HT1080 (cell line): ENCODE results near the gene CHMP1A. TPM values are rescaled to one million over a fixed set of nuclear protein-coding genes. Genes with fewer than 3 reads are reported as not detected.
"Not testable (repeated sequence)": the region's sequence is repeated elsewhere in the genome, so short reads cannot be mapped to it uniquely, and the experiment has no call there.

Experiments used
- DNase-seq: peaks from one replicate; pipeline ENCODE4 v3.0.0-alpha.2; 2015; ENCODE audit warnings: low read depth
- polyA plus RNA-seq, 2 experiments: library from polyadenylated mRNA; depleted of rRNA; stranded (reverse); fragments of >200 nt; gene quantifications; 2 replicates each; pipeline ENCODE4 v1.2.3, GENCODE V29; 2015
- total RNA-seq: library from RNA; depleted of rRNA; stranded (reverse); fragments of >200 nt; shearing (Covaris generic); gene quantifications from 2 replicates; pipeline ENCODE4 v1.2.3, GENCODE V29; 2014; rRNA removed

CHMP1A gene
- total RNA-seq: 107 and 120 TPM in 2 replicates
- 90.1 and 107 TPM in 2 replicates for polyA plus RNA-seq (2015; cell fraction: cytosol; rRNA removed)
- polyA plus RNA-seq (2015; cell fraction: nucleus; rRNA removed): 113 and 135 TPM in 2 replicates

DNA sequence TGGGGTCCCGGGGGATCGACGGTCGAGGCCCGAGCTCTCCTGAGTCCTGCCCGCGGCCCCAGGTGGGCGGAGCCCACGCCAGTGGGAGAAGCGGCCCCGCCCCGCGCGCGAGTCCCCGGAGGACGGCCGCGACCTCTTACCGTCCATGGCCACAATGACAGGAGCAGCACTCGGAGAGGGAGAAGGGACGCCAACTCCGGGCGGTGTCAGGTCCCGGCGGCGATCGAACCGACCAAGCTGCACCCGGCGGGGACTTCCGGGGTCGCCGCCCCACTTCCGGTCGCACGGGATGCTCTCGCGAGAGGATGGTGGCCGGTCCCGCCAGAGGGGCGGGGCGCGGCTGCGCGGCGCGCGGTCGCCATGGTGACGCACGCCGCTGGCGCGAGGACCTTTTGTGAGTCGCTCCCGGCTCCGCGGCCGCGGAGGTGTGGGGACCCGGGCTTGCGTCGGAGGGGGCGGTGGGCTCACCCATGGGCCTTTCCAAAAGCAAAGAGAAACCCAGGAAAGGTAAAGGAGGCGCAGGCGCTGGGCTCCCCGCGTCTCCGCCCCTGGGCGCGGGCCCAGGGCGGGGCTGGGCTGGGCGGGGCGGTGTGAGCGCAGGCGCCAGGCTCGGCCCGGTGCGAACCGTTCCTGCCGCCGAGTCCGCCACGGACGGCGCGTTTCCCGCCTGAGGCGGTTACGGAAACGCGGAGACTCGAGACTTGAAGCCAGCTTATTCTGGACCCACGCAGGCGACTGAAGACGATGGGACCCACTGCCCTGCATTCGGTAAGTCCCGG, at the start of gene CHMP1A, which contains the start of gene SPATA33:
Gene CHMP1A (minus strand): TSS at position 267 of the 779 bp plus-strand sequence. CDS start 120 bp downstream, at position 147.
Gene SPATA33 (plus strand): TSS at position 395 of the 779 bp plus-strand sequence. CDS start 76 bp downstream, at position 471.
- peak; percentile 83 for DNase-seq

DNA sequence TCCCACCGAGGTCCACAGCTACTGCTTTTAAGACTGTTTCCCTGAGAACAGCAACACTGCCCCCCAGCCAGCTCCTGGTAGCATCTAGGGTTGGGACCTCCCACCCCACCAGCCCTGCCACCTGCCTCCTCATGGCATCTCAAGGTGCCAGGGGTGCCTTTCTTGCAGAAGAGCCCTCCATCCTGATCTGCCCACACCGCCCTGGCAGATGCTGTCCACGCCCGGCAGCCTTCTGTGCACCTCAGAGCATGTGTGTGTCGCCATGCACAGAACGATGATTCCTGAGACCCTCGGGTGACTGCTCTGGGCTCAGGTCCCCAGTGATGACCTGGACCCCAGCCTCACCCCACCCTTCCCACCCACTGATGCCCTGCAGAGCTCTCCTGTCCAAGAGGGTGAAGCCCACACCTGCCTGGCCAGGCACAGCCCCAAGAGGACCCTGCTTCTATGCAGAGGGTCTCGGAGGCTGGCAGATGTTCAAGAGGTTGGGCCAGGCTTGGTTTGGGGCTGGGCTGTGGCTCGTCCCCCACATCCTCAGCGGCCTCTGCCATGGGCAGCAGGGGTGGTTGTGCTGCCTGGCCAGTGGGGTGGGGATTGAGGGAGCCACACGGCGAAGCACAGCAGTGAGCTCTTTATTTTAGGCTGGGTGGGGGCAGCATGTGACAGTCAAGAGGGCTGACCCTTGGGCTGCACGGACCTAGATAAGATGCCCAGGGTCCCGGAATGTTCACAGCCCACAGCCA, 49.2 kb upstream of the CHMP1A start:
- DNase-seq: no peak

DNA sequence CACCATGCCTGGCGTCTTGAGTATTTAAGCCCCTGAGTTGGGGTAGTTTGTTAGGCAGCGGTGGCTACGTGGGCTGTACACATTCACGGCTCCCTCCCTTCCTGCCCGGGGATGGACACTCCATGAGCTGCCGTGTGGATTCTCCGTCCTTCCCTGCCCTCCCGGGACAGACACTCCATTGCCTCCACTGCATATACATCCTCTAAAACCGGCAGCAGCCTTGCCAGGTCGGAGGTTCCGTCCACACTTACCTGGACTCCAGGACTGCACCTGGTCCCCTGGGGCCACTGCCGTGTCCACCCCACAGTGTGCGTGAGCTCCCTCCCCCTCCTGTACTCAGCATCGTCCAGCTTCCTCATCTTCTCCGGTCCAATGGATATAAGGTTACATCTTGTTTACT, 47.5 kb upstream of the CHMP1A start:
- no peak for DNase-seq

DNA sequence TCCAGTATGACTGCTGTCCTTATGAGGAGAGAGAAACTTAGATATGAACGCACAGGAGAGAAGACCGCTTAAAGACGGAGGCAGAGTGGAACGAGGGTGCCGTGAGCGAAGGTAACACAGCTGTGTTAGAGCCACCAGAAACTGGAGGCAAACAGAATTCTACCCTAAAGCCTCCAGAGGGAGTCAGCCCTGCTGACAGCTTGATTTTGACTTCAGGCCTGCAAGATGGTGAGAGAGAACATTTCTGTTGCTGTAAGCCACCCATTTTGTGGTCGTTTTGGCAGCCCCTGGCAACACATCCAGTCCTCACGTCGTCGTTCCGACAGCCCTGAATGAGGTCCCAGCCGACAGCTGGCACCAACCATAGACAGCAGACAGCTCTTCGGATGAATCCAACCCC, 46.8 kb upstream of the CHMP1A start:
- DNase-seq: no peak

DNA sequence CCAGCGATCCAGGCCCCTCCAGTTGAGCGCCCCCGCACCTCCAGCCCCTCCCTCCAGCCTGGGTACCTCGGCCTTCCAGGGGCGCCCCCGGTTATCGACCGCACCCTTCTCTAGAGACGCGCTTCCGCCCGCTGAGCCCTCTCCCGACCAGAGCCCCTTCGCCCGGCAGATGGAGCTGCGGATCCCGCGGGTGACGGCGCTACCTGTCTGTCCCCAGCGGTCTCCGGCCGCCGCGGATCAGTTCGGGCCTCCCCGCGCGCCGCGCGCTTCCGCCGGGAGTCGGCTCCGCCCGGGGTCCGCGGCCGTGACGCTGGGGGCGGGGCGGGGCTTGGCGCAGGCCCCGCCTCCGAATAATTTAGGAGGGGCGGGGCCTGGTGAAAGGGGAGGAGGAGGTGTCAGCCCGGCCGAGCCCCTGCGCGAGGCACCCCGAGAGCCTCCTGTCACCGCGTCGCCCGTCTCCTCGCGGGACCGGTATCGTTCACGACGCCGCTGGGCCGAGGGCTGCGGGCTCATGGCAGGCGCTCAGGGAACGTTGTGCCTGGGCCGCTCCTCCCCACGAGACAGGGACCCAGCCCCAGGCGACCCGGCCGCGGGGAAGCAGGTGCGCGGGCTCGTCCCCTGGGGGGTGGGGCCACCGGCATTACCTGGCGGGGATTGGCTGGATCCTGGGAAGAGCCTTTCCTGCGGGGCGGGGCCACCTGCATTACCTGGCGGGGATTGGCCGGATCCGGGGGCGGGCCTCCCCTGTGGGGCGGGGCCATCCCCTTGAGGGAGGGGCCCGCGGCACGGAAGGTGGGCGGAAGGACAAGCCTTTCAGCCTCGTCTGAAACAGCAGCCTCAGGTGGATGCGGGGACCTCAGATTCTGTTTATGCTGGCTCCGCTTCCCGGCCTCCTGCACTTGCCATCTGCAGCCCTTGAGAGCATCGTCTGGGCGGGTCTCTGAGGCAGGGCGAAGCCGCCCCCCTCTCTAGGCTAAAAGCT, 44.2 kb upstream of the CHMP1A start, which contains the start of gene SPATA2L:
Gene SPATA2L (minus strand): TSS at position 281 of the 982 bp plus-strand sequence. CDS start 473 bp downstream, outside the sequence.
- DNase-seq: peak; percentile 83

DNA sequence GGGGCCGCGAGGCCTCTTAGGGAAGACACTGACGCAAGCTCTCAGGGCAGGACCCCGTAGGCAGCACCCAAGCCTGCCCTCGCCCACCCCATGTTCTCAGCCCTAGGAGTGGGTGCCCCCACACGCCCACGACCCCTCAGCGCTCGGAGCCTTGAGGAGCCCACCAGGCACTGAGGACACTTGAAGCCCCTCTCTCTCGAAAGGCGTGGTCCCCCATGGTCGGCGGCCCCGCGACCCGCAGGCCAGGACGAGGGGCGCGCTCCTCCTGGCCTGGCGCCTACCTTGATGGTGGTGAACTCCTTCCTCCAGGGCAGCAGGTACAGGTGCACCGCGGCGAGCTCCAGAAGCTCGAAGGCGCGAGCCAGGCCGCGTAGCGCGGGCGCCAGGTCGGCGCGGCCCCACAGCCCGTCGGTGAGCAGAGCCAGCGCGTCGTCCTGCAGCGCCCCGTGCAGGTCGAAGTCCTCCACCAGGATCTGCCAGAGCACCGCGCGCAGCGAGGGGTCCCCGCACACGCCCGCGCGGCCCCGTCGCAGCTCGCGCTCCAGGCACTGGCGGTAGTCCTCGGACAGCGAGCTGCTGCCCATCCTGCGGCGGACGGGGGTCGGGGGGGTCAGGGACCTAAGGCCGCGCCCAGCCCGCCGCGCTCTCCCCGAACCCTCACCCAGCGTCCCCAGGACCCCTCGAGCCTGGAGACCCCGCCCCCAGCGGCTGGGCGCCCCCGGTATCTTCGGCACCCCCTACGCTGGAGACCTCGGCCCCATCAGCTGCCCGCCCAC, 43.3 kb upstream of the CHMP1A start:
- DNase-seq: no peak

DNA sequence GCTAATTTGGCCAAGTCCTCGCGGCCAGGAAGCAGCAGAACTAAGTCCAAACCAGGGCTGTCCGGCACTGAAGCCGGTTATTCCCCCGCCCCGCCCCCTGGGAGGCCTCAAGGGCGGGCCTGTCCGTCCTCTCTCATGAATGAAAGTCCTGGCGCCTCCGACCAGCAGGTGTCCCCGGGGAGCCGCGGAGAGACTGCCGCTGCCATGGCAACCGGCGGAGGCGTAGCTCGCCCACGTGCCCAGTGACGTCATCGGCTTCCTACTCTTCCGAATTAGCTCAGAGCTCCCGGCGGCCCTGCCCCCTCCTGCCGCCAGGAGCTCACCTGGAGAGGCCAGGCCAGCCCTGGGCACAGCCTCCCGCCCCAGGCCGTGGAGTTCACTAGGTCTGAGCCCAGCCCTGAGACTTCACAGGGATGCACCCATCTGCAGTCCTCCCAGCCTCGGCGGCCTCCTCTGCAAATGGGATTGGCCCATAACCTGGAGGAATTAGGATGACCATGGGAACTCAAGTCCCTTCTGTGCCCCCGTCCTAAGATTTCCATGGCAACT, 42.7 kb upstream of the CHMP1A start:
- DNase-seq: peak; percentile 96

DNA sequence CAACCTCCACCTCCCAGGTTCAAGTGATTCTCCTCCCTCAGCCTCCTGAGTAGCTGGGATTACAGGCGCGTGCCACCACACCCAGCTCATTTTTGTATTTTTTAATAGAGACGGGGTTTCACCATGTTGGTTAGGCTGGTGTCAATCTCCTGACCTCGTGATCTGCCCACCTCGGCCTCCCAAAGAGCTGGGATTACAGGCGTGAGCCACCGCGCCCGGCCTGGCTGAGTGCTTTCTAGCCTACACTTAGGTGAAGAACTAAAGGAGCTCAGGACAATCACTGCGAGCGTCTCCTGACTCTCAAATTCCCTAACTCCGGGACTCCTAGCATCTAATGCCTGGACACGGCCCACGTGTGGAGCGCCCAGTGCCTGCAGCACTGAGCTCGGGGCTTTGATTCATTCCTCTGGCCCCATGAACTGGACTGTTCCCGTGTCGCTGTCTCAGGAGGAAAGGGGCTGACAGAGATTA, 42.2 kb upstream of the CHMP1A start:
- DNase-seq: not testable (repeated sequence)

DNA sequence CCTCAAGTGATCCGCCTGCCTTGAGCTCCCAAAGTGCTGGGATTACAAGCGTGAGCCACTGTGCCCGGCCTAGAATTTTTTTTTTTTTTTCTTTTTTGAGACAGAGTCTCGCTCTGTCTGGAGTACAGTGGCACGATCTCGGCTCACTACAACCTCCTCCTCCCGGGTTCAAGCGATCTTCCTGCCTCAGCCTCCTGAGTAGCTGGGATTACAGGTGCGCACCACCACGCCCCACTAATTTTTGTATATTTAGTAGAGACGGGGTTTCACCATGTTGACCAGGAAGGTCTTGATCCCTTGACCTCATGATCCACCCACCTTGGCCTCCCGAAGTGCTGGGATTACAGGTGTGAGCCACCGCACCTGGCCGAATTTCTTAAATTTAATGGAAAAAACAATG, 41.2 kb upstream of the CHMP1A start:
- not testable (repeated sequence) for DNase-seq

DNA sequence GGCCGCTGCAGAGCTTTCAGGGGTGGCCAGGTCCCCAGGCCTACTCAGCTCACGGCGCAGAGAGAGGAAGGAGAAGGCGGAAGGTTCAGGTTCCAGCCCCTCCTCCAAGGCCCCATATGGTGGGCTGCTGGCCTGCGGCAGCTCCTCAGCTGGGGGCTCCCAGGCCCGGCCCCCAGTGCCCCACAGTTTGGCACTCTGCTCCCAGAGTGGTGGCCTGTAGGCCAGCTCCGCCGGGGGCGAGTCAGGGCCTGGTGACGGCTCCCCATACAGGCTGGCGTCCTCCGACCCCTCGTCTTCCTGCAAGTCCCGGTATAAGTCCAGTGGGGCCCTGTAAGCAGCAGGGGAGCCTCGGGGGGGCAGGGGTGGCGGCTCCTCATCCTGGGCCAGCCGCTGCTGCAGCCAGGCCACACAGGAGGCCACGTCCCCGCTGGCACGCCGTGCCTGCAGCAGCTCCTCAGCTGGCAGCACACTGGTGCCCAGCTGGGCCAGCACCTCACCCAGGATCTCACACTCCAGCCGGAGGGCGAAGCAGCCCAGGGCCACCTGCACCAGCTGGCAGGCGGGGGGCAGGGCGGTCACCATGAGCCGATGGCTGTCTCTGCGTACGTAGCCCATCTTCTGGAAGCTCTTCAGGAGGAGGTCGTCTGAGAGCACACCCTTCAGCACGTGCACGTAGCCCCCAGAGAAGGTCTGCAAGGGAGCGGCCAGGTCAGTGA, 40.3 kb upstream of the CHMP1A start:
- no peak for DNase-seq

DNA sequence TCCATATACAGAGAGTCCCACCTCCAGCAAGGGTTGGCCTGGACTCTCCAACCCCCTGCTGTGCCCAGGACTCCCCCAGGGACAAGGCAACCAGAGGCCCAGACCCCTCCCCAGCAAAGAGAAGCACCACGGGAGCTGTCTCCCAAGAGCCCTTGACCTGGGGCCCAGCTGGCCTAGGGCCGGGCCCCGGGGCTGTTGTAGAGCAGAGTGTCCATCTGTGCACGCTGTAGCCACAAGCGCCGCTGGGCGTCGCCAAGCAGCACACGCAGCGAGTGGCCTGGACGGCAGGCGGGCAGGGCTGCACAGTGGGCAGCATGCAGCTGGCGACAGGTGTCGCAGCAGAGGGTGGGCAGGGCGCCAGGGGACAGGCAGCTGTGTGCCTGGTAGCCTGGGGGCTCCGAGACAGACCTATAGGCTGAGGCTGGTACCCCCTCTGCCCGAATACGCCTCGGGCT, 39.7 kb upstream of the CHMP1A start:
- no peak for DNase-seq

DNA sequence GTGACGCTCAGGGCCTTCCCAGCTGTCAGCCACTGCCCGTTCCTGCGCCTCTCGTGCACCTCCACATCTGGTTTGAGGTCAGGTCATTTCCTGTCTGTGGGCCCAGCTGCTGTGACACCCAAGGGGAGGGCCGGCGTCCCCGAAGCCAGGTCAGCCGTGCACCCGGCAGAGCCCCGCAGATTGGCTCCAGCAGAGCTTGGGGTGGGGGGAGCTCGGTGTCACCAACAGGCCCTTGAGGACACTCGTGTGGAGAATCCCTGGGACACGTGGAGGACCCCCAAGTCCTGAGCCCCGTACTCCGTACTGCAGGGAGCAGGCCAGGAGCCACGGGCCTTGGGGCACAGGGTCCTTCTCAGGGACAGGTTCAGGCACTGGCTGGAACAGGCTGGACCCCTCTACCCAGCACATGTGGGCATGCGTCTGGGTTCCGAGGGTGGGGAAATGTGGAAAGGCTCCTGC, 39.2 kb upstream of the CHMP1A start:
- DNase-seq: no peak

DNA sequence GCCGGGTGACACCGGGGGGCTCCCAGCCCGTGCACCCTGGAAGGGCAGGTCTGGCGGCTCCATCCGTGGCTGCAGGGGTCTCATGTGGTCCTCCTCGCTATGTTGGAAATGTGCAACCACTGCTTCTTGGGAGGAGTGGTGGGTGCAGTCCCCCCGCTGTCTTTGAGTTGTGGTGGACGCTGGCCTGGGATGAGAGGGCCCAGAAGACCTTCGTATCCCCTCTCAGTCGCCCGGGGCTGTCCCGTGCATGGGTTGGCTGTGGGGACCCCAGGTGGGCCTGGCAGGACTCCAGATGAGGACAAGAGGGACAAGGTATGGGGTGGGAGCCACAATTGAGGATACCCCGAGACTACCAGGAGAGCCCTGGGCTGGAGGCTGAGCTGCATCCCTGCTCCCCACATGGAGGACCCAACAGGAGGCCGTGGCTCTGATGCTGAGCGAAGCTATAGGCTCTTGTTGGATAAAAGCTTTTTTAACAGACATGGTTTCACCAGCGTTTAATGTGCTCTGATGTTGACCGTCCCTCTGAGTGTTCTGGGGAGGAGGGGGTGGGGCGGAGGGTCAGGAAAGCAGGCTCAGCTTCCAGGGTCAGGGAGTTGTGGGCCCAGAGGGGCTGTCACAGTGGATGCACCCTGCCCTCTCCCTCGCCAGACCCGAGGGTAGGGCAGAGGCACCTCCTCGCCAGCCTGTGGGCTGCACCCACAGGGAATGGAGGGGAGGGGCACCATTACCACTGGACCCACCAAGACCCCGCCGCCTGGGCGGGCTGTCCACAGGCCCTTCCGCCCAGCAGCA, 38.6 kb upstream of the CHMP1A start:
- DNase-seq: no peak

DNA sequence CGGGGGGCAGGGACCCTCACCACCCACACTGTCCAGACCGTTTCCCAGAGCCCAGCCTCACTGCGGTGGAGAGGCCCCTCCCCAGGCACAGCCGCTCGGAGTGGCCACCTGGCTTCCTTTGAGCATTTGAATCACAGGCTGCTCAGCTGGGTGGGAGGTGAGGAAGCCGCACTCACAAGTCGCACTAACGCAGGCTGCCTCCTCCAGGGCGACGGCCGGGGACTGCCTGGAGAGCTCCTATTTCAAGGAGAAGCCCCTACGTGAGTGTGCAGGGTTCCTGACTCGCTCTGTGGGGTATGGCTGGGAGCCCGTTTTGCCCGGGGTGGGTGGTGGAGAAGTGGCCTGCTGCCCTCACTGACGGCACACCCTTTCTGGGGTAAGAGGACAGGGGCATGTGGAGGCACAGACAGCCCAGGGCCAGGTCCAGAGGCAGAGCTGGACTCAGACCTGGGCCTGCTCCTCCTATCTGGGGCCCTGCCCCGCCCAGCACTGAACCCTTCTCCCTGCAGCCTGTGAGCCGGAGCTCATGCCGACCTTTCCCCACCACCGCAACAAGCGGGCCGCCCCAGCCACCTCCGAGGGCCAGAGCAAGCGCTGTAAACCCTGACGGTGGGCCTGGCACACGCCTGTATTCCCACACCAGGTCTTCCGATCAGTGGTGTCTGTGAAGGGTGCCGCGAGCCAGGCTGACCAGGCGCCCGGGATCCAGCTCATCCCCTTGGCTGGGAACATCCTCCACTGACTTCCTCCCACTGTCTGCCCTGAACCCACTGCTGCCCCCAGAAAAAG, 37.8 kb upstream of the CHMP1A start:
- DNase-seq: no peak

DNA sequence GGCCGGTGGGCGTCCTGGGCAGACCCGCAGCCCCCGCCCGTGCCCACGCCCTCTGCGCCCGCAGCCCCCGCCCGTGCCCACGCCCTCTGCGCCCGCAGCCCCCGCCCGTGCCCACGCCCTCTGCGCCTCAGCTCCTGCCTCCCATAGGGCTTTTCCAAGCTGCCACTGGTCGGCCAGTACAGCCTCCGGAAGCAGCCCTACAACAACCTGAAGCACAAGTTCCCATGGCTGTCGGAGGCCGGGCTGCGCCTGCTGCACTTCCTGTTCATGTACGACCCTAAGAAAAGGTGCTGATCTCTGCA, 37.2 kb upstream of the CHMP1A start:
- DNase-seq: not testable (repeated sequence)

DNA sequence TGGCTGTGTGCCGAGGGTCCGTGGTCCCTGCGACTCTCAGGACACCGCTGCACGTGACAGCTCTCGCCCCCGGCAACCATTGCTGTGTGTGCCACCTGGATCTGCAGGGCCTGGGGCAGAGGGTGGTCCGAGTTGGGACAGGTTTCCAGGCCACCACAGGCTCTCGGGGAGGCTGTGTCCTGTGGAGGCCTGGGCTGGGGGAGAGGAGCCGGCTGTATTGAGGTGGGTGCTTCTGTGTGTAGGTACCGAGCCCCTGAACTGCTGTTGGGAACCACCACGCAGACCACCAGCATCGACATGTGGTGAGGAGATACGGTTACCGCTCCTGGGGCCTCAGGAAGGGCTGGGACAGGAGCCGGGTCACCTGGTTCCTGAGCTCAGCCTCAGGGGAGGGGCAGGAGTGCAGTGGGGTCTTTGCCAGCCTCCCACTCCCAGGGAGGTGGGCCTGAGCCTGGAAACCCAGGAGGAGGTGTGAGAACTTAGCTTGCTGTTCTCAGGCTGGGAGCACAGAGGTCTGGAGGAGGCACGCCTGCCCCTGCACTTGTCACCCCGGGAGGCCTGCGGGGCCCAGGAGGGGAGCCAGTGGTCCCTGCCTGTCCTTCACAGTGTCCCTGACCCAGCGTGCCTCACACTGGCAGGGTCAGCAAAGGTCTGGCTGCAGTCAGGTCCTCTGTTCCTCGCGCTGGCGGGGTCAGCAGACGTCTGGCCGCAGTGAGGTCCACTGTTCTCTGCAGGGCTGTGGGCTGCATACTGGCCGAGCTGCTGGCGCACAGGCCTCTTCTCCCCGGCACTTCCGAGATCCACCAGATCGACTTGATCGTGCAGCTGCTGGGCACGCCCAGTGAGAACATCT, 36.6 kb upstream of the CHMP1A start:
- DNase-seq: no peak
